ENCODE measurements around the gene KAZALD1.

Gene KAZALD1

GRCh38 chr10:101018600-101019439 lies 43.0 kb upstream of the KAZALD1 start:
- peak overlapping the region; percentile 43 for H3K4me2 ChIP-seq (ENCODE audit: low read length)

GRCh38 chr10:101019440-101019703 lies 42.4 kb upstream of the KAZALD1 start:
- Histone ChIP-seq H3K27me3 (ENCODE audit: insufficient read depth, low read length) (peaks cover 9% of the 10 kb centered on the region), H3K4me3 (ENCODE audit: low read depth, low read length) (no peak overlapping the region), H2AK5ac (ENCODE audit: low read length) (no peak overlapping the region), H3K4ac (ENCODE audit: low read depth, low read length) (no peak overlapping the region), H4K12ac (ENCODE audit: low read depth, low read length) (no peak overlapping the region), H3K79me2 (ENCODE audit: control insufficient read depth, insufficient read depth, low read length, poor library complexity) (no peaks in the 10 kb centered on the region), H4K91ac (ENCODE audit: low read depth, low read length) (no peak overlapping the region), H3K4me1 (ENCODE audit: control insufficient read depth in 1 of 2, insufficient read depth in 2 of 2, low read length in 2 of 2) (peaks cover 7 to 13% of the 10 kb centered on the region in 2 experiments), H3K9me3 (ENCODE audit: insufficient read depth, low read depth, low read length) (peaks cover 2% of the 10 kb centered on the region), H2AFZ (ENCODE audit: insufficient read depth, low read length, poor library complexity) (no peak overlapping the region), H2BK120ac (ENCODE audit: insufficient read depth, low read length, poor library complexity) (no peak overlapping the region), H2BK5ac (ENCODE audit: low read depth, low read length, poor library complexity) (no peak overlapping the region), H3K79me1 (ENCODE audit: low read length) (no peaks in the 10 kb centered on the region), H3K9ac (ENCODE audit: low read length) (no peak overlapping the region), H3K36me3 (ENCODE audit: control insufficient read depth in 1 of 2, insufficient read depth in 2 of 2, low read length in 2 of 2) (no peaks in the 10 kb centered on the region), H4K8ac (ENCODE audit: low read depth, low read length) (no peak overlapping the region), H3K23ac (ENCODE audit: low read length) (no peak overlapping the region), H3K27ac (ENCODE audit: low read depth, low read length) (no peak overlapping the region), H3K18ac (ENCODE audit: low read length) (no peak overlapping the region), H3K4me2 (ENCODE audit: low read length) (no peak overlapping the region), H2BK12ac (ENCODE audit: low read length) (no peak overlapping the region), H3K14ac (ENCODE audit: low read length) (no peak overlapping the region)
- no peak for DNase-seq
- WGBS (ENCODE audit: extremely low coverage, insufficient coverage, insufficient read length), result no CpG with 5 or more reads among the region's 2 CpGs

More at GRCh38 chr10:101018600-101019439, 43.0 kb upstream of the KAZALD1 start:
- no CpG with 5 or more reads among the region's 45 CpGs for WGBS (ENCODE audit: extremely low coverage, insufficient coverage, insufficient read length)
- Histone ChIP-seq H3K27me3 (ENCODE audit: insufficient read depth, low read length) (peaks cover 9% of the 10 kb centered on the region), H3K79me2 (ENCODE audit: control insufficient read depth, insufficient read depth, low read length, poor library complexity) (no peaks in the 10 kb centered on the region), H2AK5ac (ENCODE audit: low read length) (no peak overlapping the region), H3K79me1 (ENCODE audit: low read length) (no peaks in the 10 kb centered on the region), H2BK12ac (ENCODE audit: low read length) (no peak overlapping the region), H4K91ac (ENCODE audit: low read depth, low read length) (no peak overlapping the region), H2AFZ (ENCODE audit: insufficient read depth, low read length, poor library complexity) (no peak overlapping the region), H4K8ac (ENCODE audit: low read depth, low read length) (peak overlapping the region; percentile 23), H2BK120ac (ENCODE audit: insufficient read depth, low read length, poor library complexity) (no peak overlapping the region), H3K9me3 (ENCODE audit: insufficient read depth, low read depth, low read length) (peaks cover 2% of the 10 kb centered on the region), H4K12ac (ENCODE audit: low read depth, low read length) (peak overlapping the region; percentile 49), H3K9ac (ENCODE audit: low read length) (no peak overlapping the region), H2BK5ac (ENCODE audit: low read depth, low read length, poor library complexity) (no peak overlapping the region), H3K4ac (ENCODE audit: low read depth, low read length) (no peak overlapping the region), H3K4me3 (ENCODE audit: low read depth, low read length) (no peak overlapping the region), H3K23ac (ENCODE audit: low read length) (no peak overlapping the region), H3K36me3 (ENCODE audit: control insufficient read depth in 1 of 2, insufficient read depth in 2 of 2, low read length in 2 of 2) (no peaks in the 10 kb centered on the region), H3K14ac (ENCODE audit: low read length) (no peak overlapping the region), H3K4me1 (ENCODE audit: control insufficient read depth in 1 of 2, insufficient read depth in 2 of 2, low read length in 2 of 2) (peaks cover 7 to 13% of the 10 kb centered on the region in 2 experiments), H3K27ac (ENCODE audit: low read depth, low read length) (no peak overlapping the region), H3K18ac (ENCODE audit: low read length) (no peak overlapping the region)
- DNase-seq, result peak; percentile 91 to 93

GRCh38 chr10:101020427-101021075 lies 41.2 kb upstream of the KAZALD1 start:
- Histone ChIP-seq H3K4me1 (ENCODE audit: control insufficient read depth in 1 of 2, insufficient read depth in 2 of 2, low read length in 2 of 2) (peaks cover 7 to 13% of the 10 kb centered on the region in 2 experiments), H3K14ac (ENCODE audit: low read length) (no peak overlapping the region), H3K4ac (ENCODE audit: low read depth, low read length) (no peak overlapping the region), H3K9me3 (ENCODE audit: insufficient read depth, low read depth, low read length) (peaks cover 2% of the 10 kb centered on the region), H3K9ac (ENCODE audit: low read length) (no peak overlapping the region), H3K27ac (ENCODE audit: low read depth, low read length) (no peak overlapping the region), H2AK5ac (ENCODE audit: low read length) (no peak overlapping the region), H3K18ac (ENCODE audit: low read length) (no peak overlapping the region), H2BK5ac (ENCODE audit: low read depth, low read length, poor library complexity) (no peak overlapping the region), H3K4me2 (ENCODE audit: low read length) (no peak overlapping the region), H3K79me2 (ENCODE audit: control insufficient read depth, insufficient read depth, low read length, poor library complexity) (no peaks in the 10 kb centered on the region), H4K12ac (ENCODE audit: low read depth, low read length) (no peak overlapping the region), H3K79me1 (ENCODE audit: low read length) (no peaks in the 10 kb centered on the region), H3K23ac (ENCODE audit: low read length) (no peak overlapping the region), H3K4me3 (ENCODE audit: low read depth, low read length) (no peak overlapping the region), H2BK12ac (ENCODE audit: low read length) (no peak overlapping the region), H2BK120ac (ENCODE audit: insufficient read depth, low read length, poor library complexity) (no peak overlapping the region), H4K91ac (ENCODE audit: low read depth, low read length) (no peak overlapping the region), H2AFZ (ENCODE audit: insufficient read depth, low read length, poor library complexity) (no peak overlapping the region), H3K27me3 (ENCODE audit: insufficient read depth, low read length) (peaks cover 9% of the 10 kb centered on the region), H4K8ac (ENCODE audit: low read depth, low read length) (no peak overlapping the region), H3K36me3 (ENCODE audit: control insufficient read depth in 1 of 2, insufficient read depth in 2 of 2, low read length in 2 of 2) (no peaks in the 10 kb centered on the region)
- no CpG with 5 or more reads among the region's 10 CpGs for WGBS (ENCODE audit: extremely low coverage, insufficient coverage, insufficient read length)
- DNase-seq, result peak in 1 of 2 donors; percentile 22

GRCh38 chr10:101021239-101021638 lies 40.5 kb upstream of the KAZALD1 start:
- Histone ChIP-seq H3K9me3 (ENCODE audit: insufficient read depth, low read depth, low read length) (peaks cover 2% of the 10 kb centered on the region), H3K4ac (ENCODE audit: low read depth, low read length) (no peak overlapping the region), H3K36me3 (ENCODE audit: control insufficient read depth in 1 of 2, insufficient read depth in 2 of 2, low read length in 2 of 2) (no peaks in the 10 kb centered on the region), H2AFZ (ENCODE audit: insufficient read depth, low read length, poor library complexity) (no peak overlapping the region), H2BK120ac (ENCODE audit: insufficient read depth, low read length, poor library complexity) (no peak overlapping the region), H3K9ac (ENCODE audit: low read length) (no peak overlapping the region), H3K79me2 (ENCODE audit: control insufficient read depth, insufficient read depth, low read length, poor library complexity) (no peaks in the 10 kb centered on the region), H4K8ac (ENCODE audit: low read depth, low read length) (no peak overlapping the region), H4K91ac (ENCODE audit: low read depth, low read length) (no peak overlapping the region), H2BK12ac (ENCODE audit: low read length) (no peak overlapping the region), H4K12ac (ENCODE audit: low read depth, low read length) (no peak overlapping the region), H3K4me1 (ENCODE audit: control insufficient read depth in 1 of 2, insufficient read depth in 2 of 2, low read length in 2 of 2) (peaks cover 7 to 13% of the 10 kb centered on the region in 2 experiments), H3K27me3 (ENCODE audit: insufficient read depth, low read length) (peaks cover 9% of the 10 kb centered on the region), H3K79me1 (ENCODE audit: low read length) (no peaks in the 10 kb centered on the region), H3K4me3 (ENCODE audit: low read depth, low read length) (no peak overlapping the region), H2AK5ac (ENCODE audit: low read length) (no peak overlapping the region), H3K18ac (ENCODE audit: low read length) (no peak overlapping the region), H3K27ac (ENCODE audit: low read depth, low read length) (no peak overlapping the region), H3K4me2 (ENCODE audit: low read length) (no peak overlapping the region), H3K14ac (ENCODE audit: low read length) (no peak overlapping the region), H3K23ac (ENCODE audit: low read length) (no peak overlapping the region), H2BK5ac (ENCODE audit: low read depth, low read length, poor library complexity) (no peak overlapping the region)
- WGBS (ENCODE audit: extremely low coverage, insufficient coverage, insufficient read length), result no CpG with 5 or more reads among the region's 4 CpGs
- DNase-seq, result no peak
